Cardiac septum (tissue), 1 donor: ENCODE measurements around the gene DECR2. TPM values are rescaled to one million over a fixed set of nuclear protein-coding genes. Genes with fewer than 3 reads are reported as not detected.

Source experiments
- total RNA-seq: library from RNA; stranded (reverse); fragmentation: NEBNext Ultra II Directional; extraction: Animal tissue kit (Norgen Biotek cat#: 25700); gene quantifications from one replicate; pipeline ENCODE4 v1.2.1, GENCODE V29; 2021
- donor health status: DM: no; HTN: no; CAD: no.

DECR2 gene
- total RNA-seq, 1 donor from 2014 or later = 11.6 TPM

Other genes starting within 250 kb of the DECR2 start
- not detected for gene HBZ, start 249.2 kb upstream of the DECR2 start, total RNA-seq
- gene HBM, start 235.9 kb upstream of the DECR2 start, total RNA-seq = 1.2 TPM
- 487 TPM for gene HBA2, start 229.0 kb upstream of the DECR2 start, total RNA-seq
- gene HBA1, start 225.2 kb upstream of the DECR2 start, total RNA-seq = 780 TPM
- gene HBQ1, start 221.4 kb upstream of the DECR2 start, total RNA-seq = not detected
- 30.9 TPM for gene LUC7L, start 172.4 kb upstream of the DECR2 start, total RNA-seq
- gene FAM234A, start 167.1 kb upstream of the DECR2 start, total RNA-seq = 137 TPM
- gene RGS11, start 125.9 kb upstream of the DECR2 start, total RNA-seq = 31.4 TPM
- gene ARHGDIG, start 121.3 kb upstream of the DECR2 start, total RNA-seq = 2.8 TPM
- gene PDIA2, start 118.7 kb upstream of the DECR2 start, total RNA-seq = 0.81 TPM
- 13.5 TPM for gene AXIN1, start 49.2 kb upstream of the DECR2 start, total RNA-seq
- 60.1 TPM for gene MRPL28, start 31.3 kb upstream of the DECR2 start, total RNA-seq
- gene PGAP6, start 19.9 kb upstream of the DECR2 start, total RNA-seq = 42.8 TPM
- gene NME4, start 4.7 kb upstream of the DECR2 start, total RNA-seq = 65.0 TPM
- gene RAB11FIP3, start 23.8 kb downstream of the DECR2 start, total RNA-seq = 52.2 TPM
- 18.5 TPM for gene CAPN15, start 125.8 kb downstream of the DECR2 start, total RNA-seq
- gene PRR35, start 158.5 kb downstream of the DECR2 start, total RNA-seq = not detected
- 0.30 TPM for gene NHLRC4, start 165.1 kb downstream of the DECR2 start, total RNA-seq
- 25.5 TPM for gene PIGQ, start 168.1 kb downstream of the DECR2 start, total RNA-seq
- gene RAB40C, start 188.2 kb downstream of the DECR2 start, total RNA-seq = 19.4 TPM
- gene WFIKKN1, start 229.1 kb downstream of the DECR2 start, total RNA-seq = 0.40 TPM
- gene METTL26, start 234.4 kb downstream of the DECR2 start, total RNA-seq = 47.7 TPM
- 90.3 TPM for gene MCRIP2, start 239.9 kb downstream of the DECR2 start, total RNA-seq
- gene WDR90, start 247.5 kb downstream of the DECR2 start, total RNA-seq = 13.9 TPM